ENCODE results near the gene MAD1L1. TPM values are rescaled to one million over a fixed set of nuclear protein-coding genes. Genes with fewer than 3 reads are reported as not detected.

MAD1L1 gene
- total RNA-seq, 1 experiment from 2014 or later = 46.7 TPM

GRCh38 chr7:2000746-2001321, 231.9 kb downstream of the MAD1L1 start:
- no peak overlapping the region for H3K4me3 ChIP-seq (ENCODE audit: low read depth, low read length, poor library complexity, severe bottlenecking)
- ChIA-PET POLR2A (ENCODE audit: low non-redundant PET) (no interaction called here), CTCF (no interaction called here)
- intact Hi-C loops (cut with micrococcal nuclease; ENCODE audit: unreplicated experiment) = no loop called here
- no peak overlapping the region for H3K27ac ChIP-seq (ENCODE audit: low read depth, low read length, poor library complexity, severe bottlenecking)
- TF ChIP-seq EZH2 (IDR thresholded peaks at IDR 0.05; ENCODE audit: borderline replicate concordance, low read depth, low read length, poor library complexity, severe bottlenecking) (no peak), CTCF (conservative IDR thresholded peaks at IDR 0.05; ENCODE audit: low read depth, low read length) (no peak)
- H3K4me1 ChIP-seq (ENCODE audit: insufficient read depth, low read length, poor library complexity, severe bottlenecking) = no peaks in the 10 kb centered on the region
- no peaks in the 10 kb centered on the region for H3K27me3 ChIP-seq (replicated peaks; ENCODE audit: insufficient read depth, low read depth, low read length, poor library complexity)
- BruUV-seq (replicated peaks) = no TSS peak
- no peaks in the 10 kb centered on the region for H3K9me3 ChIP-seq (ENCODE audit: low read depth, low read length, poor library complexity, severe bottlenecking)
- DNase-seq (ENCODE audit: low spot score) = no peak
- H3K36me3 ChIP-seq (ENCODE audit: insufficient read depth, low read length, poor library complexity, severe bottlenecking) = no peaks in the 10 kb centered on the region

GRCh38 chr7:2000153-2000687, 232.5 kb downstream of the MAD1L1 start:
- Histone ChIP-seq H3K9me3 (ENCODE audit: low read depth, low read length, poor library complexity, severe bottlenecking) (no peaks in the 10 kb centered on the region), H3K36me3 (ENCODE audit: insufficient read depth, low read length, poor library complexity, severe bottlenecking) (no peaks in the 10 kb centered on the region), H3K4me3 (ENCODE audit: low read depth, low read length, poor library complexity, severe bottlenecking) (no peak overlapping the region), H3K27ac (ENCODE audit: low read depth, low read length, poor library complexity, severe bottlenecking) (no peak overlapping the region), H3K4me1 (ENCODE audit: insufficient read depth, low read length, poor library complexity, severe bottlenecking) (no peaks in the 10 kb centered on the region), H3K27me3 (replicated peaks; ENCODE audit: insufficient read depth, low read depth, low read length, poor library complexity) (no peaks in the 10 kb centered on the region)
- ChIA-PET CTCF (no interaction called here), POLR2A (ENCODE audit: low non-redundant PET) (no interaction called here)
- BruUV-seq (replicated peaks) = no TSS peak
- intact Hi-C loops (cut with micrococcal nuclease; ENCODE audit: unreplicated experiment) = no loop called here
- TF ChIP-seq CTCF (conservative IDR thresholded peaks at IDR 0.05; ENCODE audit: low read depth, low read length) (no peak), EZH2 (IDR thresholded peaks at IDR 0.05; ENCODE audit: borderline replicate concordance, low read depth, low read length, poor library complexity, severe bottlenecking) (no peak)
- no peak for DNase-seq (ENCODE audit: low spot score)

- DNase-seq (ENCODE audit: low spot score) = no peak
- H3K4me3 ChIP-seq (ENCODE audit: low read depth, low read length, poor library complexity, severe bottlenecking) = no peak overlapping the region
- no peaks in the 10 kb centered on the region for H3K27me3 ChIP-seq (replicated peaks; ENCODE audit: insufficient read depth, low read depth, low read length, poor library complexity)
- H3K9me3 ChIP-seq (ENCODE audit: low read depth, low read length, poor library complexity, severe bottlenecking) = no peaks in the 10 kb centered on the region
- H3K4me1 ChIP-seq (ENCODE audit: insufficient read depth, low read length, poor library complexity, severe bottlenecking) = no peaks in the 10 kb centered on the region
- CTCF ChIA-PET = no interaction called here
- H3K27ac ChIP-seq (ENCODE audit: low read depth, low read length, poor library complexity, severe bottlenecking) = no peak overlapping the region
- no peaks in the 10 kb centered on the region for H3K36me3 ChIP-seq (ENCODE audit: insufficient read depth, low read length, poor library complexity, severe bottlenecking)
- POLR2A ChIA-PET (ENCODE audit: low non-redundant PET) = no interaction called here
- BruUV-seq (replicated peaks) = no TSS peak
- TF ChIP-seq EZH2 (IDR thresholded peaks at IDR 0.05; ENCODE audit: borderline replicate concordance, low read depth, low read length, poor library complexity, severe bottlenecking) (no peak), CTCF (conservative IDR thresholded peaks at IDR 0.05; ENCODE audit: low read depth, low read length) (no peak)
- intact Hi-C loops (cut with micrococcal nuclease; ENCODE audit: unreplicated experiment) = no loop called here
These were observed 233.3 kb downstream of the MAD1L1 start for GRCh38 chr7:1999278-1999984.
